Activated CD4-positive, CD25-positive, alpha-beta regulatory T cell treated with anti-CD3 and anti-CD28 coated beads, Interleukin-2, amount 50 U/mL, for 24 hours (primary cell): ENCODE results near the gene KLHL42.
A peak's percentile ranks its signal among the peaks of the same experiment; 100 is the strongest.
"Not testable (repeated sequence)": the region's sequence is repeated elsewhere in the genome, so short reads cannot be mapped to it uniquely, and the experiment has no call there.

ENCODE experiments used
- ATAC-seq, 2 donors: fragments of 150-1000 bp; cut with Tn5 transposase; one replicate each; pipeline ENCODE4 v1.10.0; 2021; ENCODE audit warnings: mild to moderate bottlenecking in 1 of 2, moderate library complexity in 1 of 2

KLHL42 gene, protein sequence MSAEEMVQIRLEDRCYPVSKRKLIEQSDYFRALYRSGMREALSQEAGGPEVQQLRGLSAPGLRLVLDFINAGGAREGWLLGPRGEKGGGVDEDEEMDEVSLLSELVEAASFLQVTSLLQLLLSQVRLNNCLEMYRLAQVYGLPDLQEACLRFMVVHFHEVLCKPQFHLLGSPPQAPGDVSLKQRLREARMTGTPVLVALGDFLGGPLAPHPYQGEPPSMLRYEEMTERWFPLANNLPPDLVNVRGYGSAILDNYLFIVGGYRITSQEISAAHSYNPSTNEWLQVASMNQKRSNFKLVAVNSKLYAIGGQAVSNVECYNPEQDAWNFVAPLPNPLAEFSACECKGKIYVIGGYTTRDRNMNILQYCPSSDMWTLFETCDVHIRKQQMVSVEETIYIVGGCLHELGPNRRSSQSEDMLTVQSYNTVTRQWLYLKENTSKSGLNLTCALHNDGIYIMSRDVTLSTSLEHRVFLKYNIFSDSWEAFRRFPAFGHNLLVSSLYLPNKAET

GRCh38 chr12:27779920-27780611, at the start of gene KLHL42, which contains the start of gene MANSC4:
Gene KLHL42 (plus strand): TSS chr12:27780233. CDS start chr12:27780331, 98 bp downstream.
Gene MANSC4 (minus strand): TSS chr12:27780236. CDS start chr12:27771276, 8,960 bp downstream.
- ATAC-seq, result peak; percentile 84 to 86

DNA sequence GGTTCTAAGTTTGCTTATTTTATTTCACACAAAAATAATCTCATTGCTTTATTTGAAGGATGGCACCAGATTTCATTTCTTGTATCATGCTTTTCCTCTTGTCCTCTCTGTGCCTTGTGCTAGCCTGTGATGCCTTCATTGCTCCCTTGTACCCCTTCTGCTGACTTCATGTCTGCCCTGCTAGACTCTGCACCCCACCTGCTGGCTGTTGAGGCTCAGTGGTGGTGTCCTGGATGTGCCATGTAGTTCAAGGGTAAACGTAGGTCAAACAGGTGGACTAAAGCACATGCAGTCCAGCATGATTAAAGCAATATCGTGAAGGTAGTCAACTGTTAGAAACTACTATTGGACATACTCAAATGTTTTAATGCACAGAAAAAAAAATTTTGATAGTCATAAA, 47.8 kb upstream of the KLHL42 start:
- no peak for ATAC-seq

DNA sequence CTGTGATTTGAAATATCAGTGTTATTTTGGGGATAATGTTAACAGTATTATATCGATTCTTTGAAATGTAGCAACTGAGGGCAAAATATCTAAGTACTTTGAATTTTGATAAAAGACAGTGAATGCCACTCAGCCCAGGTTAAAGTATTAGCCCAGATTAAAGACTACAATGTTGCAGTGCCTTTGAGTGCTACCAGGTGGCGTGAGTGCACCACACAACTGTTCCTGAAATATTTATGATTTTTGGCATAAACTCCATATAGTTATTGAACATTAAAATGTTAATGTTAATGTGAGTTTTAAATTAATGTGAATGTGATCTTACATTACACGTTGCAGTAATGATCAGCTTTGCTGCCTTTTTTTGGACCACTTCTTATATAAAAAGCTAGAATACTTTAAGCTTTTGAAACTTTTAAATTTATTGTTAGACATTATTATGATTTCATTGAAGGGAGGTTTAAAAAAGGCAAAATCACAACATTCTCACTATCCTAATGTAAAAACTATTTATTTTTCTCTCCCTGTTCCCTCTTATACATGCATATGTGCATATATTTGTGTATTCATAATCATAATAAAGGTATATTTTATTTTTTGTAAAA, 46.9 kb upstream of the KLHL42 start:
- ATAC-seq, result peak in 1 of 2 donors; percentile 62

DNA sequence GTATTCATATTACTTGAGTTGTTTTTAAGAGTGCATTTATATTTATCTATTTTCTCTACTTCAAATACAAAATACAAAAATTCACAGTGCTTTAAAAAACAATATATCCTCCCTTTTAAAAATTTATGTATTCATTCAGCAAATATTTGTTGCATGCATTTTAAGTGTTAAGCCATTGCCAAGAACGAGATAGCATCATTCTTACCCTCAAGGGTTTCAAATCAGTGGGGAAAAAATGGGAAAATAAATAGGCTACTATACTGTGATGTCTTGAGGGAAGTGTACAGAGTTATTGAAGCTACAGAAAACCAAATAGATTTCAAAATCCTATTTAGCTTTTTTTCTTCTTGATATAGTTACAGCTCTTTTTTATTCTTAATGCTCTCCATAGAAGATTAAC, 46.2 kb upstream of the KLHL42 start:
- no peak for ATAC-seq

DNA sequence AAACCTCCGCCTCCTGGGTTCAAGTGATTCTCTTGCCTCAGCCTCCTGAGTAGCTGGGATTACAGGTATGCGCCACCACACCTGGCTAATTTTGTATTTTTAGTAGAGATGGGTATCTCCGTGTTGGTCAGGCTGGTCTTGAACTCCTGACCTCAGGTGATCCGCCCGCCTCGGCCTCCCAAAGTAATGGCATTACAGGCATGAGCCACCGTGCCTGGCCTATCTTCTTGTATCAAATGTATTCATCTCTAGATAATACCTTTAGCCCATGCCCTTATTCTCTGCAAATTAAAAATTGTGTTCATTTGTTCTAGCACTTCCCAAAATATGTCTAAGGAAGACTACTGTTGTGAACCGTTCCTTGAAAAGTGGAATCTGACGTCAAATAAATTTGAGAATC, 45.7 kb upstream of the KLHL42 start:
- ATAC-seq, result not testable (repeated sequence)

- no peak for ATAC-seq
Observed at GRCh38 chr12:27743601-27744000, 36.4 kb upstream of the KLHL42 start.

DNA sequence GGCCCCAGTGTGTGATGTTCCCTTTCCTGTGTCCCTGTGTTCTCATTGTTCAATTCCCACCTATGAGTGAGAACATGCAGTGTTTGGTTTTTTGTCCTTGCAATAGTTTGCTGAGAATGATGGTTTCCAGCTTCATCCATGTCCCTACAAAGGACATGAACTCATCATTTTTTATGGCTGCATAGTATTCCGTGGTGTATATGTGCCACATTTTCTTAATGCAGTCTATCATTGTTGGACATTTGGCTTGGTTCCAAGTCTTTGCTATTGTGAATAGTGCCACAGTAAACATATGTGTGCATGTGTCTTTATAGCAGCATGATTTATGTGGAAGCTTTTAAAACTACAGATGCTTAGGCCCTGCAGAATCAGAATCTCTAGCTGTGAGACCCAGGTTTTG, 34.3 kb upstream of the KLHL42 start:
- ATAC-seq, result not testable (repeated sequence)

DNA sequence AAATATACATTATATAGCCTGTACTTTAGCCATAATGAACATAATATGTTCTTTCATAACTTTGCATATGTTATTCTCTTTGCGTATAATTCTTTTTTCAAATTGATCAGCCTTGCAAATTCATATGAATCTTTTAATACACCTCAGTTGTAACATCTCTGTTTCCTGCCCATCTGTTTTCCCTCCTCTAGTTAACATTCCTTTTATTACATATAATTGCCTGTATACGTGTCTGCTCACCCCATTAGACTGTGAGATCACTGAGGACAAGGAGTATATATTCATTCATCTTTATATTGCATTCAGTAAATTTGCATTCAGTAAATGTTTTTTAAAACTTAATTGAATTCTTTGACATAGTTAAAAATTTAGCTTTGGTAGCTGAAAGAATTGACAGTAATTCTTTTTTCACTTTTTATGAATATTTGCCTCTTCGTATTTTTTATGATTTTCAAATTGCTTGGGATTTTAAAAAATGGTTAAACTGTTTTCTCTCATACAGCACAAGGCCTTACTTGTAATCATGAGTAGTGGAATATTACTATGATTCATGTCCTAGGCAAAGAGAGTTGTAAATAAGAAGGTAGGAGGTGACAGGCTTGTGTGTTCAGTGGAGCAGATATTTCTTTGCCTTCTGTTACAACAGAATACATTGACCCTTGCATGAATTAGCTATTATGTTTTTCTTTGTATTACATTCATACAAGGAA, 32.8 kb upstream of the KLHL42 start:
- ATAC-seq, result no peak

DNA sequence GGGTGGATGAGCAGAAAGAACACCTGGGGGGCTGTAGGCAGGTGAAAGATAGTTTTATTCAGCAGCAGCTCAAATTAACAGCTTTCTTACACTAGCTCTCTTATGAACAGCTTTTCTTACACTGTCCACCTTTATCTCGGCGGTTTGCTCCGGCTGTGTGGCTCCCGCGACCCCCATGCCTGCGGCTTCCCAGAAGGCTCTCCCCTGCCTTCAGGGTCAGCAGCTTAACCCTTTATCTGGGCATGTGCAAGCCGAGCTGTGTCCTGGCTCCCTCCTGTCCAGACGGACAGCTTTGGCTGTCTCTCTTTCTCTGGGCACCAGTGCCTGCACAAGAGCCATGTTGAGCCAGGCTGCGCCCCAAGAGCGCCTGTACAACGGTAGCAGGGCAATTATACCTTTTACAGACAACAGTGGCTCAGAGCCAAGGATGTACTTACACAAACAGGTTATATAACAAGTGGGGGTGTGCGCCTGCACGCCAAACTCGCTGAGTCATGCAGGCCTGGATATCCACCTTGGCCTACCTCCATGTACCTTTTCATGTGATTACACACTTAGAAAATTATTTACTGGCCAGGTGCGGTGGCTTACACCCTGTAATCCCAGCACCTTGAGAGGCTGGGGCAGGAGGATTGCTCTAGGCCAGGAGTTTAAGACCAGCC, 28.5 kb upstream of the KLHL42 start:
- no peak for ATAC-seq

DNA sequence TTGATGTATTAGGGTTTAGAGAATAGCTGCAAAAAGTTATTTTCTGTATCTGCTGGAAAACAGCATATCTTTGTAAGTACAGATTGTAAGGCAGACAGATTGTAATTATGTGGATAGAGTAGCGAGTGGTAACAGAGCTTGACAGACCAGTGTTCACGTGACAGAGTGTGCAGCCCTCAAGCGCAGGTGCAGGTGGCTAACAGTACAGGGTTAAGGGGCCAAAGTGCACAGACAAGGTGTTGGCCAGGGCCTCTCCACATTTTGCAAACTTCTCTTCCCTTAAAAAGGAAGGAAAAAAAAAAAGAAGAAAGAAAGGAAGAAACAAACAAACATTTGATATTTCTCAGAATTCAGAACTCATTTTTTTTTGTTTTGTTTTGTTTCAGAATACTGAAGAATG, 25.2 kb upstream of the KLHL42 start:
- ATAC-seq, result no peak

- no peak for ATAC-seq
Observed at GRCh38 chr12:27756670-27757195, 23.3 kb upstream of the KLHL42 start.

DNA sequence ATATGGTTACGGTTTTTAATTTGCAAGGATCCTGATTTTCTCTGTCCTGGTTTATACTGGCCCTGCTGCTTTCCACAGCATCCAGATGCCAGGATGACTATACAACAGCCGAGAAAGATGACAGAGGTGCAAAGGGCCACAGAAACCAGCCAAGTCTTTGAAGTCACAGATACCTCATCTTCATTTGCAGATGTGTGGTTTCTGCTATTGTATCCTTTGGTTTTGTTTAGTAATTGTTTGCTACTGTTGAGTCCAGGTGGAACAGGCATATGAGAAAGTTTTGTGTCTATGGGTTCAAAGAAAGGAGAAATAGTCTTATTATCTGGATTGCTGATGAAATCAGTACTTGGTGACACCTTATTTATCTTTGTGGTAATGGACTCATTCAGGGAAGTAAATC, 17.3 kb upstream of the KLHL42 start:
- peak; percentile 24 to 28 for ATAC-seq

GRCh38 chr12:27766587-27766986, 13.4 kb upstream of the KLHL42 start:
- ATAC-seq, result no peak

DNA sequence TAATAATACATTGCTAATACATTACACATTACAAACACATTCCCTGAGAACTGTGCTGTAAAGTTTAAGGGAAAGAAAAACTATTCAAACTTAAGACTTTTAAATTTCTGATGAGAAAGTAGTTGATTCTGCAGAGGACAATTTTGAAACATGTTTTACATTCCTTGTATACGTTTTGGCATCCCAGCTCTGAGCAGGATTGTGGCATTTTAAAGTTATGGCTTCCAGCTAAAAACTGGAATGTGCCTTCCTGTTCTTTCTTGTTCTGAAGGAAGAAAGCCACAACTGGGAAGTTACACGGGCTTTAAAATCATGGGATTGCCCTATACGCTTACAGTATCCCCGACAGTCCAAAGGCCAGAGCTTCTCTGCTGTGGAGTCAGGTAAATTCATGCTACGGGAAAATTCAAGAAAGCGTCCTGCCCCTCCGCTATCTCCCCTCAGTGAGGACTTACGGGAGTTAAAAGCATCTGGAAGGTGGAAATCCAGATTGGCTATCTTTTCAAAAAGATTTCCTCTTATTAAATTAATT, 10.8 kb upstream of the KLHL42 start:
- no peak for ATAC-seq

DNA sequence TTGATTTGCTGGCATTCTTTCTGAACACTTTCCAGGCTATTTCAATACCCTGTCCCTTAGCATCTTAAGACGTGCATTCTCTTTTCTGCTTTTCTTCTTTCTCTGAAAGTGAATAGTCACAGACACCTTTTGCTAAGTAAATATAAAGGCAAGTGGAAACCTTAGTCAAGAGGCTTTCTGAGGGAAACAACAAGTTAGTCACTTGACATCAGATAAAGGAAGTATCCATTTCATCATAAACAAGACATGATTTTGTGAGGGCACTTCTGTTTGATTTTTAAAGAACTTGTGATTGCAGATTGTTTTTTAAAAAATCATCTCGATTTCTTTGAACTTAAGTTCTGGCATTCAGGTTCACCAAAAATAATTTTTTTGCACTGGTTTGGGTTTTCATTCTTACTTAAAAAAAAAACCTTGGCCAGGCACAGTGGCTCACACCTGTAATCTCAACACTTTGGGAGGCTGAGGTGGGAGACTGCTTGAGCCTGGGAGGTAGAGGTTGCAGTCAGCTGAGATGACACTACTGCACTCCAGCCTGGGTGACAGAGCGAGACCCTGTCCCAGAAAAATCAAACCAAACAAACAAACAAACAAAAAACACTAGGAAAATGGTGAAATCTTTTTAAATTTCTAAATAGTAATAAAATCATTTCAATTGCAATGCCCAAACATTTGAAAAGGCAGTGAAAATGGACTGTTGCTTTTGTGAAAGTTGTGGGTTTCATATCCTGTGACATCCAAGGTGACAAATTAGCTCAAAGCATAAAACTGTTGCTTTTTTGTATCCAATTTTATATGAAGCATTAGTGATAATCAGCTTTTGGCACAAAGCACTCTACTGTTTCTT, 8.3 kb upstream of the KLHL42 start:
- no peak for ATAC-seq

GRCh38 chr12:27772328-27773049, 7.5 kb upstream of the KLHL42 start:
- peak in 1 of 2 donors; percentile 30 for ATAC-seq

DNA sequence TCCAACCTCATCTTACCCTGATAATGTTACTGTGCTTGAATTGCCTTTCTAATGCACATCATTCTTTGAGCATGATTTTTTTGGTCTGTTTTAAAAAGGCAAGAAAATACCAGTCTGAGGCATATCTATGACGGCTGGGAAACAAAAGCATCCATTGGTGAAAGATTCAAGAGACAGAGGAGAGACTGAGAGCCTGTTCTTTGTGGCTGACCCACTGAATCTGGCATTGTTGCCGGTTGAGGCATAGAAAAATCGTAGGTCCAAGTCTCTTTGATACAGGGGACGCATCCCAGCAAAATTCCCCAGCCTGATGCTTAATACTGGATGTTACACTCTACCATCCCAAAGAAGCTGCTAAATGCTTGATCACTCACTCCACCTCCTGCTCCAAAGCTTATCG, 2.9 kb upstream of the KLHL42 start:
- ATAC-seq, result no peak

- ATAC-seq, result no peak
Observed at GRCh38 chr12:27778206-27778605, 1.8 kb upstream of the KLHL42 start.

GRCh38 chr12:27779416-27779919, 565 bp upstream of the KLHL42 start:
- no peak for ATAC-seq
